CD4-positive, alpha-beta T cell treated with Interleukin-15 for 4 hours (primary cell): Measurements from ENCODE around the gene SLC28A1.

ENCODE experiments used
- DNase-seq: peaks from one replicate; pipeline ENCODE4 v3.0.0-alpha.2; 2020; ENCODE audit warnings: low spot score

Gene SLC28A1, protein sequence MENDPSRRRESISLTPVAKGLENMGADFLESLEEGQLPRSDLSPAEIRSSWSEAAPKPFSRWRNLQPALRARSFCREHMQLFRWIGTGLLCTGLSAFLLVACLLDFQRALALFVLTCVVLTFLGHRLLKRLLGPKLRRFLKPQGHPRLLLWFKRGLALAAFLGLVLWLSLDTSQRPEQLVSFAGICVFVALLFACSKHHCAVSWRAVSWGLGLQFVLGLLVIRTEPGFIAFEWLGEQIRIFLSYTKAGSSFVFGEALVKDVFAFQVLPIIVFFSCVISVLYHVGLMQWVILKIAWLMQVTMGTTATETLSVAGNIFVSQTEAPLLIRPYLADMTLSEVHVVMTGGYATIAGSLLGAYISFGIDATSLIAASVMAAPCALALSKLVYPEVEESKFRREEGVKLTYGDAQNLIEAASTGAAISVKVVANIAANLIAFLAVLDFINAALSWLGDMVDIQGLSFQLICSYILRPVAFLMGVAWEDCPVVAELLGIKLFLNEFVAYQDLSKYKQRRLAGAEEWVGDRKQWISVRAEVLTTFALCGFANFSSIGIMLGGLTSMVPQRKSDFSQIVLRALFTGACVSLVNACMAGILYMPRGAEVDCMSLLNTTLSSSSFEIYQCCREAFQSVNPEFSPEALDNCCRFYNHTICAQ

DNA sequence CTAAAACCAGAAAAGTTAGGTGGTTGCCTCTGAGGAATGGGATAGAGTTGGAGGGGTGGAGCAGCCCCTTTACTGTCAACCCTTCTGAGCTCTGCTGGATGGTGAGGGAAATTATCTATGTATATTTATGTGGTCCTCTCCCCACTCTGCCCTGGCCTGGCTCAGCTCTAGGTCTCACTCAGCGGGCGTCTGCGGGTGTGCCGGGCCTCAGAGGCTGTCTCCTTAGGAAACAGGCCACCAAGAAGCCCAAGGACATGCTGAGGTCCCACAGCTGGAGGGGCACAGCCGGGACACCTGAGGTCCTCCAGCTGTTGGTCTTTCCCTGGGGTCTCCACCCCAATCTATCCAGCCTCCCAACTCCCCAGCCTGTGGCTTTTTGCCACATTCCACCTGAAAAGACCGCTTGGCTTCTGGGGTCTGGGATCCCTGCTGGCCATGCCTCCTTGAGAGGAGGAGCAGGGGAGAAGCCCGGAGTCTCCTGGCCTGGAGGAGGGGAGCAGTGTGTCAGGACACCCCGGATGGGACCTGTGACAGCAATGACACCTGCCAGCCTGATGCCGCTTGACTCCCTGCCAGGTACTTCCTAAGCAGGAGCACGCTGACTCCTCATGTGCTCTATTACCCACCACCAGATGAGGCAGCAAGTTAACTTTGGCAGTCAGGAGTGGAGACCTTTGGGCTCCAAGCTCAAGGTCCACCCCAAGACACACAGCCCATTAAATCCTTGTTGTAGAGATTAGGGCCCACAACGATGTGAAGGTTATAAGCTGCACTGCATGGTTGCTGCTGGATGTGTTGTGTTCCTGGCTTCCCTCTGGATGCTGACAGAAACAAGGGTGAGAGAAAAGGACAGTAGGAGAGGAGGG is at the start of gene SLC28A1:
Gene SLC28A1 (plus strand): TSS at position 747 of the 866 bp plus-strand sequence. CDS start 3,099 bp downstream, outside the sequence.
- DNase-seq, result no peak

DNA sequence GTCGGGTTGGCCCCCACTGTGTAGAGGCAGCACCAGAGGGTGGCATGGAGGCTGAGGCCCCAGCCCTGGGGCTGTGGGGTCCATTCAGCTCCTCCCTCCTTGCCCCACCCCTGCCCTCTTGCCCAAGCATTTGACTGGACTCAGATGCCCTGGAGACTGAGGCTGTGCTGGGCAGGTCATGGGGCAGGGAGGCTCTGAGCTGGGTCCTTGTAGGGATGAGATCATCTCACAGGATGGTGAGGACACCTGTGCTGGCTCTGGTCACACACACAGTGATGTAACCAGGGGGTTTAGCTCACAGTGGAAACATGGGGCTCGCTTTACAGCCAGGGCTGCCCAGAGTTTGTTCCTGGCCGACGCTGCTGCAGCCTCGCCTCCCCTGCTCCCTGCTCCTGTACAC is 49.5 kb upstream of the SLC28A1 start:
- DNase-seq, result no peak

DNA sequence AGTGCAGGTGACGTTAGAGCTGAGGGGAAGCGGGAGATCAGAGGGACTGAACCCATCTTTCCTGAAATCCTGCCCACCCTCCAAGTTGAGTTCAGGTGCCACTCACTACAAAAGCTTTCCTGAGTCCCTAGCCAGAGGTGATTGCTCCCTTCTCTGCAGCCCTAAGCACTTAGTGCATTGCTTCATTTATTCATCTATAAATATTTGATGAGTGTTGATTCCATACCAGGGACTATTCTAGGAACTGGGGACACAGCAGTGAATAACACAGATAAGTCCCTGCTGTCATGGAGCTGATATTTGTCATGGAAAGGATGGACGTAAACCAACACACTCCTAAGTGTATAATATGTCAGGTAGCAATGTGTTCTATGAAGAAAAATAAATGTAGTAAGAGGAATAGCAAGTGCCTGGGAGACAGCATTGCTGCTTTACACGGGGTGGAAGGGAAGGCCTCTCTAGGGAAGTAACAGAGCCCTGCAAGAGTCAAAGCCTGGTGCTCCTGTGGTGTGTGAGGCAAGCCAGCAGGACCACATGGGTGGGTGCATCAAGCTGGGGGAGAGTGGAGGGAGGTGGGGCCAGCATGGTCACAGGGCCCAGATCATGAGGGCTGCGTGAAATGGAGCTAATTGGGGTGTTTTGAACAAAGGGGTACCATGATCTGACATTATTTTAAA is 48.7 kb upstream of the SLC28A1 start:
- DNase-seq, result no peak

DNA sequence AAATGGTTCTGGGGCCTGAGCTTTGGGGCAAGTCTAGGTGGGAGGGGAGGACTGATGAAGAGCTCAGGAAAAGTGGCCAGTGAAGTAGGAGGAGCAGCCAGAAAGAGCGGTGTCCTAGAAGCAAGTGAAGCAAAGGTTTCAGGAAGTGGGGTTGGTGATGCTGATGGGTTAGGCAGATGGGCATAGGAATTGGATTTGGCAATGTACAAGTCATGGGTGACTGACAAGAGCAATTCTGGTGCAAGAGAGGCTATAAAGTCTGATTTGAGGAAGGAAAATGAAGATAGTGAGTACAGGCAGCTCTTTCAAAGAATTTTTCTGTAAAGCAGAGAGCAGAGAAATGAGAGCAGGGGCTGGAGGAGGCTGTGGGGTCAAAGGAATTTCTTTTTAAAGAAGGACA is 47.6 kb upstream of the SLC28A1 start:
- no peak for DNase-seq

DNA sequence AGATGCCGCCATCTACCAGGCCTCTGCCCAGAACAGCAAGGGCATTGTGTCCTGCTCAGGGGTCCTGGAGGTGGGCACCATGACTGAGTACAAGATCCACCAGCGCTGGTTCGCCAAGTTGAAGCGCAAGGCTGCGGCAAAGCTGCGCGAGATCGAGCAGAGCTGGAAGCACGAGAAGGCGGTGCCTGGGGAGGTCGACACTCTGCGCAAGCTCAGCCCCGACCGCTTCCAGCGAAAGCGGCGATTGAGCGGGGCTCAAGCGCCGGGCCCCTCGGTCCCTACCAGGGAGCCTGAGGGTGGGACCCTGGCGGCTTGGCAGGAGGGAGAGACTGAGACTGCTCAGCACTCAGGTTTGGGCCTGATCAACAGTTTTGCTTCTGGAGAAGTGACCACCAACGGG is 44.7 kb upstream of the SLC28A1 start:
- no peak for DNase-seq

DNA sequence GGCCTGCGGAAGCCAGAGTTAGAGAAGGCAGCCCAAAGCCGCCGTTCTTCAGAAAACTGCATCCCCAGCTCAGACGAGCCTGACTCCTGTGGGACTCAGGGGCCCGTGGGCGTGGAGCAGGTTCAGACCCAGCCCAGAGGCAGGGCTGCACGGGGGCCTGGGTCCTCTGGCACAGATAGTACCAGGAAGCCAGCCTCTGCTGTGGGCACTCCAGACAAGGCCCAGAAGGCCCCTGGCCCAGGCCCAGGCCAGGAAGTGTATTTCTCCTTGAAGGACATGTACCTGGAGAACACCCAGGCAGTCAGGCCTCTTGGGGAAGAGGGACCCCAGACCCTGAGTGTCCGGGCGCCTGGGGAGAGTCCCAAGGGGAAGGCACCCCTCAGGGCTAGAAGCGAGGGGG is 44.2 kb upstream of the SLC28A1 start:
- no peak for DNase-seq

DNA sequence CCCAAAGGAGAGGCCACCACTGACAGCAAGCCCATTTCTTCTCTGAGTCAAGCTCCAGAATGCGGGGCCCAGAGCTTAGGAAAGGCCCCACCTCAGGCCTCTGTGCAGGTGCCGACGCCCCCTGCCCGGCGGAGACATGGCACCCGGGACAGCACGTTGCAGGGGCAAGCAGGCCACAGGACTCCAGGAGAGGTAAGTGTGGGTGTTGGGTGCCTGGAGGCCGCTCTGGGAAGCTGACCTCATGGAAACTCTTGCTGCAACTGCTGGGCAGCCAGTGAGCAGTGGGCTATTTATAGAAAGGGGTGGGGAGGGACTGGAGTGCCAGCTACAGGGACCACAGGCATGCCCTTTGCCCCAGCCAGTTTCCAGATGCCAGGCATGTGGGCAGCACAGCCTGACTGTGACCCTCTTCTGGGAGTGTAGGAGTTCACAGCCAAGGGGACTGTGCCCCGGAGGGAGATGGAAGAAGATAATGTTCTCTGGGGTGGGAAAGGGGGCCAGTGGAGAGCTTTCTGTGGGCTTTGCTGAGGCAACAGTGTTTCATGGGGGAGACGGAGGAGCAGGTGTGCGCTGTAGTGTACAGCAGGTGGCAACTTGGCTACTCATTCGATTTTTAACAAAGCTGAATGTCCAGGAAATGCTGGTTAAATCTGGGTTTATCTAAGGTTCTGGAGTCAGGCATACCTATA is 43.6 kb upstream of the SLC28A1 start:
- no peak for DNase-seq

DNA sequence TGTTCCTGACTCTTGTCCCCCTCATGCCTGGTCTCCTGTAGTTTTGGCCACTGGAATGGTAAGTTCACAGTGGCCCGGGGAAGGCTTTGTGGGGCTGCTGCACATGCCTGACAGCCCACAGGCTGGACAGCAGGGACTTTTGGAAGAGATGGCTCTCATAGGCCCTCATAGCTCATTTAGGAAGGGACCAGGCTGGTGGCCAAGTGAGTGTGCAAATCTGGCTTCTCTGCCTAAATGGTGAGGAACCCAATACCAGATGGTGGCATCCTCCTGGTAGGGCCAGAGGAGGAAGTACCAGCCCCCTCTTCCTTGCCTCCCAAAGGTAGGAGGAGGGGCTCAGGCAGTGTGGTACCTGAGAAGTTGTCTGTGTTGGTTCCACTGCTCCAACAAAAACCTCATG is 41.7 kb upstream of the SLC28A1 start:
- DNase-seq, result no peak

DNA sequence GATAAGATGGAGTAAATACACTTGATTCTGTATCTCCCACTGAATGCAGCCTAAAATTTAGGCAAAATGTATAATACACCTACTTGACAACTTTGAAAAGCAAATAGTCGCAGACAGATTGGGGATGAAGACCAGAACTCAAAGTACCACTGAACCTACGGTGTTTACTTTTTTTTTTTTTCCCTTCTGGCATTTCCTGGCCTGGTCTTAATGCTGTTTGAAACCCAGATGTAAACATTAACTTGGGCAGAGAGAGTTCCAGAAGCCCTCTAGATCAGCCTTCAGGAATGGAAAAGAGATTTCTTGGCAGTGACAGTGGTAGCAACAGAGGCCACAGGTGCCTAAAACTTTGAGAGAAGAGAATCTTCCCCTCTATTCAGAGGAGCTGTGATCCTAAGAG is 39.5 kb upstream of the SLC28A1 start:
- DNase-seq, result no peak

DNA sequence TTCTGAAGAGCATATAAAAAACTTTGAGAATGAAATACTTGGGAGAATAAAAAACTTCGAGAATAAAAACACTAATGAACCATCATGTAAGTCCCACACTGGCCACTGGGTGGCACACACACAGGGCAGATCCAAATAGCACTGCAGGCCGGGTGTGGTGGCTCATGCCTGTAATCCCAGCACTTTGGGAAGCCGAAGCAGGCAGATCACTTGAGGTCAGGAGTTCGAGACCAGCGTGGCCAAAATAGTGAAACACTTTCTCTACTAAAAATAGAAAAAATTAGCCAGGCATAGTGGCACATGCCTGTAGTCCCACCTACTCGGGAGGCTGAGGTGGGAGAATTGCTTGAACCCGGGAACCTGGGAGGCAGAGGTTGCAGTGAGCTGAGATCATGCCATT is 38.8 kb upstream of the SLC28A1 start:
- peak; percentile 37 for DNase-seq

DNA sequence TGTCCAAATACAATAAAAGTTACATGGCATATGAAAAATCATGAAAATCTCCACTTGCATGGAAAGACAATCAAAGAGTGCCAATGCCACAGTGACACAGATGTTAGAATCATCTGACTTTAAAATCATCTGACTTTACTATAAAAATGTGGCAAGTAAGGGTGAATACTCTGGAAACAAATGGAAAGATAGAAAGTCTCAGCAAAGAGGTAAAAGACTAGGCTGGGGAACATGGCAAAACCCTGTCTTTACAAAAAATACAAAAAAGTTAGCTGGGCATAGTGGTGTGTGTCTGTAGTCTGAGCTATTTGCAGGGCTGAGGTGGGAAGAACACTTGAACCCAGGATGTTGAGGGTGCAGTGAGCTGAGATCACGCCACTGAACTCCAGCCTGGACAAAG is 38.2 kb upstream of the SLC28A1 start:
- DNase-seq, result no peak

DNA sequence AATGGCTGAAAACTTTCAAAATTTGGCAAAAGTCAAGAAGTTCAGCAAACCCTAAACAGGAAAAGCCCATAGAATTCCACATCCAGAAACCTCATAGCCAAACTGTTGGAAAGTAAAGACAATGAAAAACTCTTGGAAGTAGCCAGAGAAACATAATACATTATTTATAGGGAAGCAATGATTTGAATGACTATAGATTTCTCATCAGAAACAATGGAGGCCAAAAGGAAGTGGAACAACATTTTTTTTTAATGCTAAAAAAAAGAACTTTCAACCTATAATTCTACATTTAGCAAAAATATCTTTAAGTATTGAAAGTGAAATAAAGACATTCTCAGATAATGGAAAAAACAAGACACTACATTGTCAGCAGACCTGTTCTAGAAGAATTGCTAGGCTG is 37.1 kb upstream of the SLC28A1 start:
- no peak for DNase-seq

DNA sequence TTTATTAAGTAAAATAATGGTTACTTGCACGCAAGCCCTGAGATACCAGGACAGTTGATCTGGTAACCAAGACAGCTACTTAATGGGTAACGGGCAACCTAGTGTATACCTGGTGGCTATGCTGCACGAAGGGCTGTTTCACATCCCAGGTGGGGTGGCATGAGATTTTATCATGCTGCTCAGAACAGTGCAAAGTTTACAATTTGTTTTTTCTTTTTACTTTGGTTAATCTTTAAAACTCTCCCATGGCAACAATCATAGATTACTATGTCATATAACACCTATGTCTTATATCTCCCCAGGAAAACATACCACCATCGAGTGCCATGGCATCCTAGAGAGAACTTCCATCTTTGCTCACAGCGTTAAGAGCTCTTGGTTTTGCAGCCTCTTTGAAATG is 32.2 kb upstream of the SLC28A1 start:
- no peak for DNase-seq

DNA sequence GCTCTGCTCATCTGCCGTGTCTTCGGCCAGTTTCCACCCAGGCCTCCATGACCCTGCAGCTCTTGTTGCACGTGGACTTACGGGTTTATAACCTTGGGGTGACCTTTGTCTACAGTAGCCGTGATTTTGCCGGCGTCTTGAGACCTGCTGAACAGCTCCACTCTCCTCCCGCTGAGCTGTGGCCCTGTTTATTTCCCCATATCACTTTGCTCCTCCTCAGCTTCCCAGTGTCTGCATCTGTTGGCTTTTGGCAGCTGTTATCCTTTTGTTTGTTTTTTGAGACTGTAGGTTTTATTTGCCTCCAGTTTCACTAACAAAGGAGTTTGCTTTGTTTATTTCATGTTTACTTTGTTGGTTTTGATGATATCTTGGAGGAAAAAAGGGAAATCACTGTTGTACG is 29.3 kb upstream of the SLC28A1 start:
- DNase-seq, result no peak

DNA sequence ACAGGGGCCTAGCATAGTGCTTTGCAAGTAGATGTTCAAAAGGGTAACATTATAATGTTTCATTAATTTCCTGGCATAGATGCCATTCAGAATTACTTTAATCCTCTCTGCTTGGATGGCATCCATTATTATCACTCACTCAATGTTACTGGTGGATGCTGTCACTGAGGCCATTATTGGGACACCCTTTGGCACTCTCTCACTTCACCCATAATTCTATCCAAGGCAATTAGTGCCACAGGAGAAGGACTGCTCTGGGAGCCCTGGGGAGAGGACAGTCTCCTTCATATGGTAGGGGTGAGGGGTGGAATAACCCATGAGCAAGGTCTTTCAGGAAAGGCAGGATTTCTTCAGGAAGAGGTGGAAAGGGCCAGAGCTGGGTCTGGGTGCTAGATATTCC is 28.7 kb upstream of the SLC28A1 start:
- DNase-seq, result no peak

DNA sequence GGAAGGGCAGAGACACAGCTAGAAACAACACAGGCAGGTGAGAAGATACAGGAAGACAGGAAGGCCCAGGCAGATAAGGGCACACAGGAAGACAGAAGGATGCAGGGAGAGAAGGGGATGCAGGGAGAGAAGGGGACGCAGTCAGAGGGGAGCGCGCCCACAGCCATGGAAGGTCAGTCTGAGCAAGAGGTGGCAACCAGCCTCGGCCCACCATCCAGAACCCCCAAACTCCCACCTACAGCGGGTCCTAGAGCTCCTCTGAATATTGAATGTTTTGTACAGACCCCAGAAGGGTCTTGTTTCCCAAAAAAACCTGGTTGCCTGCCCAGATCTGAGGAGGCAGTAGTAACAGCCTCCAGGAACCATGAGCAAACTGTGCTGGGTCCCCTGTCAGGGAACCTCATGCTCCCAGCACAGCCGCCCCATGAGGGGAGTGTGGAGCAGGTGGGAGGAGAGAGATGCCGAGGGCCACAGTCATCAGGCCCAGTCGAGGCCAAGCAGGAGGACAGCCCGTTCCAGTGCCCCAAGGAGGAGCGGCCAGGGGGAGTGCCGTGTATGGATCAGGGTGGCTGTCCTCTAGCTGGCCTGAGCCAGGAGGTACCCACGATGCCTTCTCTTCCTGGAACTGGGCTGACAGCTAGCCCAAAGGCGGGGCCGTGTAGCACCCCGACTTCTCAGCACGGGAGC is 27.6 kb upstream of the SLC28A1 start:
- no peak for DNase-seq

DNA sequence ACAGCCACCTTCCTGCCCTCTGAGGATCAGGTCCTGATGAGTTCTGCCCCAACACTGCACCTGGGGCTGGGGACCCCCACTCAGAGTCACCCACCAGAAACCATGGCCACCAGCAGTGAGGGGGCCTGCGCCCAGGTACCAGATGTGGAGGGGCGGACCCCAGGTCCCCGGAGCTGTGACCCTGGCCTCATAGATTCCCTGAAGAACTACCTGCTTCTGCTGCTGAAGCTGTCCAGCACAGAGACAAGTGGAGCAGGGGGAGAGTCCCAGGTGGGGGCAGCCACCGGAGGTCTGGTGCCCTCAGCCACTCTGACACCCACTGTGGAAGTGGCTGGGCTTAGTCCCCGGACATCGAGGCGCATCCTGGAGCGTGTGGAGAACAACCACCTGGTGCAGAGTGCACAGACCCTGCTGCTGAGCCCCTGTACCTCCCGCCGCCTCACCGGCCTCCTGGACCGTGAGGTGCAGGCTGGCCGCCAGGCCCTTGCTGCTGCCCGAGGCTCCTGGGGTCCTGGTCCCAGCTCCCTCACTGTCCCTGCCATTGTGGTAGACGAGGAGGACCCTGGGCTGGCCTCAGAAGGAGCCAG is 27.0 kb upstream of the SLC28A1 start:
- no peak for DNase-seq

DNA sequence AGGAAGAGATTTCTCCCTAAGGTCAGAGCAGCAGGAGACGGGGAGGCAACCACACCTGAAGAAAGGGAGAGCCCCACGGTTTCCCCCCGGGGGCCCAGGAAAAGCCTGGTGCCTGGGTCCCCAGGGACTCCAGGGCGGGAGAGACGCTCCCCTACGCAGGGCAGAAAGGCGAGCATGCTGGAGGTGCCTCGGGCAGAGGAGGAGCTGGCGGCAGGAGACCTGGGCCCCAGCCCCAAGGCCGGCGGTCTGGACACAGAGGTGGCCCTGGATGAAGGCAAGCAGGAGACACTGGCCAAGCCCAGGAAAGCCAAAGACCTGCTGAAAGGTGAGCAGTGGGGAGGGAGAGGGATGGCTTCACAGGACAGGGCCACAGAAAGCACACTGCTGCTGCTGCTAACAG is 26.2 kb upstream of the SLC28A1 start:
- DNase-seq, result no peak

DNA sequence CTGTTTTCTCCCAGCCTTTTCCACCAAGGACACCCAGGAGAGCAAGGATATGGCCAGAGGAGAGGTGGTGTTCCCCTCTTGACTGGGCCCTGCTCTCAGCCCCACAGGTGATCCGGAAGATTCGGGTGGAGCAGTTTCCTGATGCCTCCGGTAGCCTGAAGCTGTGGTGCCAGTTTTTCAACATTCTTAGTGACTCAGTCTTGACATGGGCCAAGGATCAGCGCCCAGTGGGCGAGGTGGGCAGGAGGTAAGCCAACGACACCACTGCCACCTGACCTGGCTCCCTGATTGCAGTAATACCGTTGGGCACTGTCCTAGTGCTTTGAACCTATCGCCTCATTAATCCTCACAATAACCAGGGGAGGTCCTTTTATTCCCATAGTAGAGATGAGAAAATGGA is 25.3 kb upstream of the SLC28A1 start:
- no peak for DNase-seq

DNA sequence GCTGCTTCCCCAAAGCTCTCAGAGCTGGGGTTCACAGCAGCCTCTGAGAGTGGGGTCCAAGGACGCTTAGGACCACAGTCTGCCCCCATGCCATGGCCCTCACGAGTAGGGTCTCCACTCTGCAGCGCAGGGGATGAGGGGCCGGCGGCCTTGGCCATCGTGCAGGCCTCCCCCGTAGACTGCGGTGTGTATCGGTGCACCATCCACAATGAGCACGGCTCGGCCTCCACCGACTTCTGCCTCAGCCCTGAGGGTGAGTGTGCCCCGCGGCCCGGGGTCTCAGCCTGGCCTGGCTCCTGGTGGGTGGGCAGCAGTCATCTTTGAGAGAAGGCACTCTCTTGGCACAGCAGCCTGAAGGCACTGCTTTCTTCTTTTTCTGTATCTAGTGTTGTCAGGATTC is 24.8 kb upstream of the SLC28A1 start:
- DNase-seq, result no peak

DNA sequence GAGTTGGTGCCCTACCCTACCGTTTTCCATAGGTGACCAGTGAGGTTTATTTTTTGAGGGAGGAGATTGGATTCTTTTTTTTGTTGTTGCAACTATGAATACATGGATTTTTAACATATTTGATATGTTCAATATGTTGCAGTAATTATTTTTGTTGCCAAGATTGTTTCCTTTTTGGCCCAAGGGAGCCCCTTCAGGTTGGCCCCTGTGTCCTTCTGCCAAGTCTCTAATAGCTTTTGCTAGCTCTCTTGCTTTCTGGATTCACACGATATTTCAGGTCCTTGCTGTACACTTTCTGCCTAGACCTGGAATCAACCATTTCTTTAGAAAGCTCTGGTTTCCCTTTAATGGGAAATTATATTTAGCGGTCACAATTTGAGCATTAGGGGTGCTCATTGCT is 22.7 kb upstream of the SLC28A1 start:
- no peak for DNase-seq
